NT2/D1 (cell line): Measurements from ENCODE around the gene NKAPL.

Experiments used
- SUZ12 ChIP-seq: IDR thresholded peaks from 2 replicates; pipeline ENCODE4 v1.6.1; 2011; ENCODE audit not compliant: insufficient read length, insufficient read depth; ENCODE audit errors: extremely low read depth
- YY1 ChIP-seq: IDR thresholded peaks from 2 replicates; pipeline ENCODE4 v1.6.1; 2011; ENCODE audit not compliant: insufficient read length, insufficient read depth
- ZNF274 ChIP-seq: IDR thresholded peaks from 2 replicates; pipeline ENCODE4 v1.6.1; 2011; ENCODE audit warnings: mild to moderate bottlenecking, low read depth, low read length

DNA sequence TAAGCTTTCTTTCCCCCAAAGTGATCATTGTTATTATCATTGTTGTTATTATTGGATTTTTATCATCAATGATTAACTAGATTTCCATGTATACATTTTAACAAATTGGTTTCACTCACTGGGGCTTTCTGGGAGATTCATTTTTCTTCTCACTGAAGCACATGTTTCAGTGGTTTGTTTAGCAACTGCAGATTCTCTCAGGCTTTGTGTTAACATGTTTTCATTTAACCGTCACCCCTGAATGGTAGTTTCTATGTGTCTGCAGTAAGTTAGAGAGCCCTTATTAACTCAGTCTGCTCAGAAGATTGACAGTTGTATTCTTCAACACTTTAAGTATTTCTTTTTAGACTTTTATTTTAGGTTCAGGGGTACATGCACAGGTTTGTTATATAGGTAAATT is 19.5 kb upstream of the NKAPL start:
- TF ChIP-seq ZNF274 = no peak
- TF ChIP-seq SUZ12 = no peak
- TF ChIP-seq YY1 = no peak
